Keratinocyte (primary cell): ENCODE data around the gene LDLRAD4.

Source experiments
- EZH2 ChIP-seq: IDR thresholded peaks from one replicate; pipeline ENCODE4 v1.6.1; 2012; ENCODE audit warnings: inconsistent platforms, mild to moderate bottlenecking, low read length, moderate library complexity
- TF ChIP-seq, protein P1 (sequence below), 3 experiments: IDR thresholded peaks in 1 of 3; conservative IDR thresholded peaks in 1 of 3; optimal IDR thresholded peaks in 1 of 3; 2 replicates in 2 of 3; 3 replicates in 1 of 3; pipeline versions ENCODE3 to v1.5.1; 2011; ENCODE audit warnings: low read length in 3 of 3, mild to moderate bottlenecking in 3 of 3, moderate library complexity in 2 of 3, control low read depth in 1 of 3, inconsistent platforms in 1 of 3; ENCODE audit not compliant: insufficient read depth in 2 of 3; ENCODE audit errors: extremely low read depth in 1 of 3

DNA sequence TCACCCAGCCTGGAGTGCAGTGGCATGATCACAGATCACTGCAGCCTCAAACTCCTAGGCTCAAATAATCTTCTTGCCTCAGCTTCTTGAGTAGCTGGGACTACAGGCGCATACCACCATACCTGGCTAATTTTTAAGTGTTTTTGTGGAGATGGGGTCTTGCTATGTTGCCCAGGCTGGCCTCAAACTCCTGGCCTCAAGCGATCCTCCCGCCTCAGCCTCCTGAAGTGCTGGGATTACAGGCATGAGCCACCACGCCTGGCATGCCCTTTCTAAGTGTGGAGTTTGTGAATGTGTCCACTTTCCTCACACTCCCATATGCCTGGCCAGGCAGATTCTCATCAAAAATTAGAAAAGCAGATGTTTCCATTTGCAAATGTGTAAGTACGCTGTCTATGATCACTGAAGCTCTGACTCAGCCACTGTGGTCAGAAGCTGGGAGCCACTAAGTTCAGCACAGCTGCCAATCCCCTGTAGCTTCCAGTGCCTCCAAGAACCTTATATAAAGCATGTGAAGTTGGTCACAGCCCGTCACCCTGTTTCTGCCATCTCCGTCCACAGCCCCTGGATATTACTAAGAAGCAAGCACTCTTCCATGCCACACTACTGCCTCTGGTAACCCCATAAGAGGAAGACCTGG lies 352.4 kb downstream of the LDLRAD4 start:
- TF ChIP-seq, protein P1, sequence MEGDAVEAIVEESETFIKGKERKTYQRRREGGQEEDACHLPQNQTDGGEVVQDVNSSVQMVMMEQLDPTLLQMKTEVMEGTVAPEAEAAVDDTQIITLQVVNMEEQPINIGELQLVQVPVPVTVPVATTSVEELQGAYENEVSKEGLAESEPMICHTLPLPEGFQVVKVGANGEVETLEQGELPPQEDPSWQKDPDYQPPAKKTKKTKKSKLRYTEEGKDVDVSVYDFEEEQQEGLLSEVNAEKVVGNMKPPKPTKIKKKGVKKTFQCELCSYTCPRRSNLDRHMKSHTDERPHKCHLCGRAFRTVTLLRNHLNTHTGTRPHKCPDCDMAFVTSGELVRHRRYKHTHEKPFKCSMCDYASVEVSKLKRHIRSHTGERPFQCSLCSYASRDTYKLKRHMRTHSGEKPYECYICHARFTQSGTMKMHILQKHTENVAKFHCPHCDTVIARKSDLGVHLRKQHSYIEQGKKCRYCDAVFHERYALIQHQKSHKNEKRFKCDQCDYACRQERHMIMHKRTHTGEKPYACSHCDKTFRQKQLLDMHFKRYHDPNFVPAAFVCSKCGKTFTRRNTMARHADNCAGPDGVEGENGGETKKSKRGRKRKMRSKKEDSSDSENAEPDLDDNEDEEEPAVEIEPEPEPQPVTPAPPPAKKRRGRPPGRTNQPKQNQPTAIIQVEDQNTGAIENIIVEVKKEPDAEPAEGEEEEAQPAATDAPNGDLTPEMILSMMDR (optimal IDR thresholded peaks at IDR 0.05 in 1 of 3, IDR thresholded peaks at IDR 0.05 in 1 of 3, conservative IDR thresholded peaks at IDR 0.05 in 1 of 3; ENCODE audit: extremely low read depth in 1 of 3, insufficient read depth in 2 of 3, low read length in 3 of 3), result no peak
- TF ChIP-seq EZH2, result no peak
